Naive B cell (primary cell): Measurements from ENCODE around the gene MARVELD3. TPM values are rescaled to one million over a fixed set of nuclear protein-coding genes. Genes with fewer than 3 reads are reported as not detected.

Source experiments
- polyA plus RNA-seq, 6 donors: library from polyadenylated mRNA; unstranded; fragments of 300-500 nt; fragmentation: Illumina TruSeq; gene quantifications; one replicate each; pipeline ENCODE4 v1.2.3, GENCODE V29; 2021; ENCODE audit warnings: low read depth in 6 of 6

MARVELD3 gene
- polyA plus RNA-seq, 6 donors from 2014 or later = not detected

Other genes starting within 250 kb of the MARVELD3 start
- not detected for gene TLE7, start 184.1 kb upstream of the MARVELD3 start, polyA plus RNA-seq
- 10 to 100 TPM in 2 of 6 donors, 1 to 10 TPM in 4; 4.3 to 12.1 (median 7.3) TPM for gene ZNF23, start 163.9 kb upstream of the MARVELD3 start, polyA plus RNA-seq
- gene ZNF19, start 136.9 kb upstream of the MARVELD3 start, polyA plus RNA-seq = 1 to 10 TPM in 5 of 6 donors, not detected in 1; 1.6 to 3.5 (median 2.9) TPM
- gene CHST4, start 99.8 kb upstream of the MARVELD3 start, polyA plus RNA-seq = not detected
- gene TAT, start 49.1 kb upstream of the MARVELD3 start, polyA plus RNA-seq = under 1 TPM in 4 of 6 donors, not detected in 2; 0.07 to 0.74 (median 0.12) TPM
- gene PHLPP2, start 98.5 kb downstream of the MARVELD3 start, polyA plus RNA-seq = 1 to 10 TPM; 1.1 to 6.6 (median 4.0) TPM
- 10 to 100 TPM in 4 of 6 donors, 1 to 10 TPM in 2; 5.6 to 17.6 (median 14.8) TPM for gene AP1G1, start 182.7 kb downstream of the MARVELD3 start, polyA plus RNA-seq
- gene ATXN1L, start 219.8 kb downstream of the MARVELD3 start, polyA plus RNA-seq = 10 to 100 TPM in 3 of 6 donors, 1 to 10 TPM in 3; 7.2 to 44.9 (median 10.2) TPM